Cerebellar nuclear complex (tissue), 1 donor: ENCODE data around the gene C2.

ENCODE experiments used
- DNase-seq, 2 experiments: peaks; one replicate each; lab custom pipeline; 2025; lab: John Stamatoyannopoulos, UW

The C2 gene

GRCh38 chr6:31927242-31927862, at the start of gene C2:
TSS of gene C2 (plus strand) at chr6:31927717. CDS start at chr6:31927753, 36 bp downstream.
- DNase-seq, result no peak

GRCh38 chr6:31878222-31878621, 49.3 kb upstream of the C2 start:
- no peak for DNase-seq

- no peak for DNase-seq
These were observed 48.8 kb upstream of the C2 start, which contains the start of gene SLC44A4 for GRCh38 chr6:31878726-31879125. TSS of gene SLC44A4 (minus strand) at chr6:31878997. CDS start at chr6:31878980, 17 bp downstream.

- no peak for DNase-seq
These were observed 48.4 kb upstream of the C2 start for GRCh38 chr6:31879143-31879542.

GRCh38 chr6:31879901-31880300, 47.6 kb upstream of the C2 start:
- no peak for DNase-seq

GRCh38 chr6:31880616-31881015, 46.9 kb upstream of the C2 start:
- no peak for DNase-seq

- no peak for DNase-seq
These were observed 46.2 kb upstream of the C2 start for GRCh38 chr6:31881136-31881859.

GRCh38 chr6:31882344-31882743, 45.2 kb upstream of the C2 start:
- DNase-seq, result no peak

- no peak for DNase-seq
These were observed 43.8 kb upstream of the C2 start for GRCh38 chr6:31883676-31884075.

GRCh38 chr6:31884528-31885035, 42.9 kb upstream of the C2 start:
- no peak for DNase-seq

GRCh38 chr6:31886541-31886991, 41.0 kb upstream of the C2 start:
- DNase-seq, result no peak

- DNase-seq, result no peak
These were observed 40.1 kb upstream of the C2 start for GRCh38 chr6:31887173-31888007.

GRCh38 chr6:31888276-31889258, 39.0 kb upstream of the C2 start:
- no peak for DNase-seq

- DNase-seq, result no peak
These were observed 38.1 kb upstream of the C2 start for GRCh38 chr6:31889331-31889972.

- DNase-seq, result no peak
These were observed 34.7 kb upstream of the C2 start for GRCh38 chr6:31892821-31893220.

- DNase-seq, result no peak
These were observed 31.0 kb upstream of the C2 start for GRCh38 chr6:31896493-31896855.

GRCh38 chr6:31896856-31897611, 30.5 kb upstream of the C2 start:
- DNase-seq, result no peak

GRCh38 chr6:31897612-31898382, 29.7 kb upstream of the C2 start, which contains the start of gene EHMT2:
TSS of gene EHMT2 (minus strand) at chr6:31897698. CDS start at chr6:31897677, 21 bp downstream.
- DNase-seq, result peak in 1 of 2 experiments; percentile 64

GRCh38 chr6:31898383-31899011, 29.0 kb upstream of the C2 start:
- peak in 1 of 2 experiments; percentile 80 for DNase-seq
